ENCODE measurements around the gene TBCE.

Gene TBCE, protein sequence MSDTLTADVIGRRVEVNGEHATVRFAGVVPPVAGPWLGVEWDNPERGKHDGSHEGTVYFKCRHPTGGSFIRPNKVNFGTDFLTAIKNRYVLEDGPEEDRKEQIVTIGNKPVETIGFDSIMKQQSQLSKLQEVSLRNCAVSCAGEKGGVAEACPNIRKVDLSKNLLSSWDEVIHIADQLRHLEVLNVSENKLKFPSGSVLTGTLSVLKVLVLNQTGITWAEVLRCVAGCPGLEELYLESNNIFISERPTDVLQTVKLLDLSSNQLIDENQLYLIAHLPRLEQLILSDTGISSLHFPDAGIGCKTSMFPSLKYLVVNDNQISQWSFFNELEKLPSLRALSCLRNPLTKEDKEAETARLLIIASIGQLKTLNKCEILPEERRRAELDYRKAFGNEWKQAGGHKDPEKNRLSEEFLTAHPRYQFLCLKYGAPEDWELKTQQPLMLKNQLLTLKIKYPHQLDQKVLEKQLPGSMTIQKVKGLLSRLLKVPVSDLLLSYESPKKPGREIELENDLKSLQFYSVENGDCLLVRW

DNA sequence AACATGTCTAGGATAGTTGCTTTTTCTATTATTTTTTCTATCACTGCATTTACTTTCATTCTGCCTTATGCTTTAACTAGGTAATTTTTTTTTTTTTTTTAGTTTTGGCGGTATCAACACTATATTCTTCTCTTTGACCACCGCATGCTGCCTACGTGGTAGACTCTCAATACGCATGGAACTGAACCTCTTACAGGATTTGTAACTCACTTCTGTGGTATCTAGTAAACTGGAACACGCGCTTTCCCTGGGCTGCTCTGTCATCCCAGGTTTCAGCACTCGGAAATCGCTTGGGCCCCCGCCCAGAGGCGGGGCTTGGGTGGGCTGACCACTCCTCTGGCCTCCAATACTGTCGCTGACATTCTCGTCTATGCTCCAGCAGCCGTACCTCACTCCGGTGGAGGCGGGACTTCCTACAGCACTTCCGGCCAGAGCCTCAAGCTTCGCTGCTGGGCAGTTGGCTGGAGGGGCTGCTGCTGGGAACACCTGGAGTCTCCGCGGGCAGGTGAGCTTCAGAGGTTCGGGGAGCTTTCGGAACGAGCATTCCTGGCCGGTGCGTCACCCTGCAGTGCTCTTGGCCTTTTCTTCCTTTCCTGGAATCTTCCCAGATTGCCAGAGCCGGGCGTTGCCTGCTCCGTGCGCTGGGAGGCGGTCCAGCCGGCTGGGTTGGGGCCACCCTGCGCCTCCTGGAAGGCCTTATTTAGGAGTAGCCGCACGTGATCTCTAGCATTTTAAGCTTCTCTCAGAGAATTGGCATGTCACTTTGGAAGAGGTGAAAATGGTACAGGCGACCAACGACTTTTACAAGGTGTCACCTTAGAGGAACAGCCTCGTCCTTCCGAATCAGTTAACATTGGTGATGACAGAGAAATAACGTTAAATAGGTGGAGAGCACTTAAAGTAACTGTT, at the start of gene TBCE:
TSS of gene TBCE (plus strand) at position 428 of the 909 bp plus-strand sequence. CDS start 12,623 bp downstream, outside the sequence.
- DNase-seq (ENCODE audit: low spot score) = peak; percentile 99

DNA sequence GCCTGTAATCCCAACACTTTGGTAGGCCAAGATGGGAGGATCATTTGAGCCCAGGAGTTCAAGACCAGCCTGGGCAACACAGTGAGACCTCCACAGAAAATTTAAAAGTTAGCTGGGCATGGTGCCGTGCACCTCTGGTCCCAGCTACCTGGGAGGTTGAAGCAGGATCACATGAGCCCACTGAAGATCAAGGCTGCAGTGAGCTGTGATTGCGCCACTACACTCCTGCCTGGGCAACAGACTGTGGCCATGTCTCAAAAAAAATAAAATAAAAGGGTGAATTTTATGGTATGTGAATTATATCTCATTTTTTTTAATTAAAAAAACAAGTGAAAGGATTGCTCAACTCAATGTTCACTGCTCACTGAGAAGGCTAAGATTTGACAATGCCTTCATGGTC, 48.0 kb upstream of the TBCE start:
- no peak for DNase-seq (ENCODE audit: low spot score)

GRCh38 chr1:235320521-235321179, 46.6 kb upstream of the TBCE start:
- no peak for DNase-seq (ENCODE audit: low spot score)

DNA sequence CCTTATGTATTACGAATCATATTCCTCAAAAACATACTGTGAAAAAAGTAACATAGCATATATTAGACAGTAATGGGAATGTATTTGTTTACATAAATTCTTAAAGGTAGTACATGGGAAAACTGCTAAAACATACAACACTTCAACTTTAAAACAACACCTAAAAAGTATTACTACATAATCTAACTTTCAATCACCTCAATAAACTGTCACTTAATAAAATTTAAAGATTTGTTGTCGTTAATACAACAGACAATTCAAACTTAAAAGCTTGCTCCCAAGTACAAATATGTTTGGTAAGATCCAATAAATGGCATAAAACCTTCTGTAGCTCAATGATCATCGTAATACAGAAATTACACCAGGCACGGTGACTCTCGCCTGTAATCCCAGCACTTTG, 42.9 kb upstream of the TBCE start:
- no peak for DNase-seq (ENCODE audit: low spot score)

DNA sequence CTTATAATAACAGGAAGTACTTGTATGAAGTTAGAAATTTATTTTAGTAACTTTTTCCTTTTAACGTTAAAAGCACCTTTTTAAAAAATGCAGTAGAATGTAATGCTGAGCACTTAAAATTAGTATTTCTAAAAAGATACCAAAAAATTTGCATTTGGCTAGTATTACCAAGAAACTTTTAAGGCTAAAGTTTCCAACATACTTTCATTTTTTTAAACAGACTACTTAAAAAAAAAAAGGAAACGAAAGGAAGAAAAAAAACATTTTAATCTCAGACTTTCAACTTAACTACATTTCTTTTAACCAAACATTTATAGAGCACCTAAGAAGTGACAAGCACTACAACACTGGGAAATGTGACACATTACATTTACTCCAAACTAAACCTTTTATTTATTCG, 42.1 kb upstream of the TBCE start:
- DNase-seq (ENCODE audit: low spot score) = no peak

DNA sequence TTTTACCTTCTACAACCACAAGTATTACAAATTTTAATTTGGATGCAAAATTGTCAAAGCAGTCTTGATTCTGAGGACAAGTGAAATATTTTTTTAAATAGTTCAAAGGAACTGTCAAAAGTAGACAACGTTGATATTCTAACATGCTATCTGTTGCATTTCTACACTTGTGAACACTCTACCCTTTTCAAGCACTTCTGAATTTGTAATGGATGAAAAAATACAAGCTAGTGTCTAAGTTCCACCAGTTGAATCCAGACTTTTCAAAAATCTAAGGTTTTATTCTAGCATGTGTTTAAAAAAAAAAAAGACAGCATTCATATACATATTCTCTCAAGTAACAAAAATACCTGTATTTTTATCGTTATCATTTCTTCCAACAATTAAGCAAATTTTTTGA, 41.4 kb upstream of the TBCE start:
- no peak for DNase-seq (ENCODE audit: low spot score)

GRCh38 chr1:235326719-235327558, 40.3 kb upstream of the TBCE start:
- DNase-seq (ENCODE audit: low spot score) = peak; percentile 53

DNA sequence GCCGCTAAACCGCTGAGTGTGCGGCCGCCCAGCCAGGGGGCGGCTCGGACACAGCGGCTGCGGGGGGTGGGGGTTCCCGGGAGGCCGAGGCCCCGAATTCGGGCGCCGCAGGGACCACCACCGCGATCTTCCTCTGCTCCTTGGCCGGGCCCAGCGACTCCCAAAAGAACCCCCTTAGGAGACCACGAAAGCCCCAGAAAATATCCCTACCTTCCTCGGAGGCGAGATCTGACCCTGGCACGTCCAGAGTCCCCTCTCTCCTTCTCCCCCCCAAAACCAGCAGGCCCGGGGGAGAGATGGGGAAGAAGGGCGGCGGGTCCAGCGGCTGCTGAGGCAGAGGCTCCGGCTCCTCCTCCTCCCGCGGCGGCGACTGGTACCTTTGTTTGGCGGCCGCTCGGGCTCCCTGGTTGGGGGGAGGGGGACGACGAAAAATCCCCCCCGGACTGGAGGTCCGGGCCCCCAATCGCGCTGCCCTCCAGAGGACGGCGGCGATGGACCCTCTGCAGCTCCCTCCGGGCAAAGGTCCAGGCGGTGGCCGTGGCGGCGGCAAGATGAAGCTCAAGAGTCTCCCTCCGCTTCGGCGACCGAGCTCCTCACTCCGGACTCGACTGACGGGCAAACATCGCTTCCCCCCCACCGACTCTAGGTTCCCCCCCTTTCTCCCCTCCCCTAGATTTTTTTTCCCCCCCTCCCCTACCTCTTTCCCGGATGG, 39.5 kb upstream of the TBCE start, which contains the start of gene ARID4B:
TSS of gene ARID4B (minus strand) at position 621 of the 712 bp plus-strand sequence. CDS start 1,260 bp downstream, outside the sequence.
- DNase-seq (ENCODE audit: low spot score) = peak; percentile 62

DNA sequence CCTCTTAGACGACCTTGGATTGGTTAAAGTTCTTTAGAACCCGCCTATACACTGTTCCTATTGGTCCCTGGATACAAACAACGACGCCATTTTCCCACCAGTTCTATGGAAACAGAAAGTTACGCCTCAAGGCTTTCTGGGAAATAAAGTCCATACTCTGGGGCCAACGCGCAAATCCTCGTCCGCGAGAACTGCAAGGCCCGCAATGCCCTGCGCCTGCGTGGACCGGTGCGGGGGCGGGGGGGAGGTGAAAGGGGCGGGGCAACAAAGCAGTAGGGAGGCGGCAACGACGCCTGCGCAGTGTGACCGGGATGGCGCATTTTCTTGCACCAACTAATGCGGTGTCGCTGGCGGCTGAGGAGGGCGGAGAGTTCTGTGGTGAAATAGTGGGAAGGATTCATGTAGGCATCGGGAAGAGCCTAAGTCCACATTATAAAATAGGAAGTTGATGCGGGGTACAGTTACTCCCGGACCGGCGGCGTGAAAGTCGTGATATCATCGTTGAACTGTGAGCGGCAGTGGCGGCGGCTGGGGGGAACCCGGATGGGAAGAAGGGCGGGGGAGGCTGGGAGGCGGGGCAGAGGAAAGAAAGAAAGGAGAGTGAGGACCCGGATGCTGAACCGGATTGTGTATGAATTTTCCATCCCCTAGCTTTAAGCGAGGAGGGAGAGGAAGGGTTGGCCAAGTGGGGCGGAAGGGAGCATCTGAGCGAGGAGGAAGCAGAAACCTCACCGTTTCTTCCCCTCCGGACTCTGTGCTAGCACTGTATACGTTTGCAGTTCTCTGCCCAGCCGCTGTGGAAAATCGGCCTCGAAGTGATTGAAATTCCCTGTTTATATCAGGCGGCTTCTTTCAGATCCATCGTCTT, 38.7 kb upstream of the TBCE start, which contains the start of gene GGPS1:
TSS of gene GGPS1 (plus strand) at position 300 of the 868 bp plus-strand sequence. CDS start 6,695 bp downstream, outside the sequence.
- peak; percentile 99 for DNase-seq (ENCODE audit: low spot score)

DNA sequence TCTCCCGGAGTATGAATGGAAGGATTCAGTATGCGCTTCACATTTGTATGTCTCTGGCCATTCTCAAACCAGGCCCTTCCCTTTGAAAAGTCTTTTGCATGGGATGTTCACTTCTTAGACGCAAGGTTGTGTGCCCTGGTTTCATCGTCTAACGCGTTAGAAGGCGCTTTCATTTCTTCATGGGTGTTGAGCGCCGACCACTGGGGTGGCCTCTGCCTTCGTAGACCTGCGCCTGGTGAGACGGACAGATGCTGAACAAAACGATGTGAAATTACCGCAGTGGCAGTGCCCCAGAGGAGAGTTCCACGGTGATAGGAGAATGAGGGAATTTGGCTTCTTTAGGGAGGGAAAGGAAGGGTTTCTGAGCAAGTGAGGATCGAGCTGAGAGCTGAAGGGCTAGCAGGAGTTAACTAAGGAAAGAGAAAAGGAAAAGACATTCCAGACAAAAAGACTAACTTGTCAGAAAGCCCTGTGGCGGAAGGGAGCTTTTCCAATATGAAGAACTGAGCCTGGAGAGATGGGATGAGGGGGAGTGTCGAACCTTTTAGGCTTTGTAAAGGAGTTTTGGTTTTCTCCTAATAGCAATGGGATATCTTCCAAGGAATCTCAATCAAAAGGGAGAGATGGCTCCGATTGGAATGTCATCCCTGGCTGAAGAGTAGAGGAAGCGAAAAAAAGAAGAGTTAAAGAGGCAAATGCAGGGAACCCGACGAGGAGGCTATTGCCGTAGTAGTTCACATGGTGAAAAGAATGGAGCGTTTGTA, 37.9 kb upstream of the TBCE start:
- peak; percentile 21 for DNase-seq (ENCODE audit: low spot score)

GRCh38 chr1:235330918-235331285, 36.3 kb upstream of the TBCE start:
- DNase-seq (ENCODE audit: low spot score) = no peak

DNA sequence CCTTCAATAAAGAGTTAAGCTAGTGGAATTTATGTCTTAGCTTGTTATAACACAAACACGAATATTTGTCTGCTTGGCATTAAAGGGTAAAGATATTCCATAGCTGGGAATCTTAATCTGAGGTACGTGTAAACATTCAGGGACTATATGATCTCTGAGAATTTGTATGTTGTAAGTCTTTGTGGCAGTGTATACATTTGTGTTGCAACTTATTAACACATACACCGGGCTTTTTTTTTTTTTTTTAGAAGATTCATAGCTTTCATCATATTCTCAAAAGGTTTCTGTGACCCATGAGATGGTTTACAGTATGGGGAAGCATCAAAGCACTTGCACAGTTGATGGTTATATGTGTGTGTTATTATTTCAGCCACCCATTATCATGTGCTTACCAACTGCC, 35.8 kb upstream of the TBCE start:
- no peak for DNase-seq (ENCODE audit: low spot score)

DNA sequence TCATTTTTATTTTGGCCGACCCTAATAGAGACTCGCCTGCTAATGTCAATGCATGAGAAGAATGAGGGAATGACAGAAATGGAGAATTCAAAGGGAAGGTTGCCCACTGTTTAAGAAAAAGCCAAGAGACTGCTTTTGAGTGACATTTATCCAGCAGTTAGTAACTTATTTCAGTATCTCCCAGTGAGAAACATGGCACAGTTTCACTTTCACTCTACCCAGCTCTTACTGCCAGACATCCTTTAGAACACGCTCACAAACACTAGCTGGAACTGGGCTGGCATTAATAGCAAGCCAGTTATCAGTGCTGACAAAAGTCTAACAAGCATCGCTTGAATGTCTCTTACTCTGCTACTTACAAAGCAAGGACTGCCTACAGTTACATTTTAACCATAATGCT, 30.3 kb upstream of the TBCE start:
- no peak for DNase-seq (ENCODE audit: low spot score)

GRCh38 chr1:235339746-235340145, 27.5 kb upstream of the TBCE start:
- no peak for DNase-seq (ENCODE audit: low spot score)

DNA sequence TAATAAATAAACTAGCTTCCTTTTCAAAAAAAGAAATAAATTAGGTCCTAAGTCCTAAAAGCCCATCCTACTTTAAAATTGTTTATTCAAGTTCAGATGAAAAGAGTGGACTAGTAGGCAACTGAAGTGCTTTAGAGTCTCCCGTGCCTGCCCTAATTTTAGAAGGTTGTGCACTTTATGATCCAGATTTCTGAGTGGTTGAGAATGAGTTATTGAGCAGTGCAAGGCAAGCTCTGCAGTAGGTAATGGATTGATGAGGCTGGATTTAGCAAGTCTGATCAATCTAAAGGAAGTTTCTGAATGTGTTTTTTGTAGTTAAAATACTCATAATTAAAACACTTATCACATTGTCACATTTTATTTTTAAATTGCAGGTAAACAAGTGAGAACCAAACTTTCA, 25.9 kb upstream of the TBCE start:
- DNase-seq (ENCODE audit: low spot score) = no peak

- no peak for DNase-seq (ENCODE audit: low spot score)
Measured at GRCh38 chr1:235342039-235342438, 25.2 kb upstream of the TBCE start.

GRCh38 chr1:235342471-235342870, 24.8 kb upstream of the TBCE start:
- no peak for DNase-seq (ENCODE audit: low spot score)

DNA sequence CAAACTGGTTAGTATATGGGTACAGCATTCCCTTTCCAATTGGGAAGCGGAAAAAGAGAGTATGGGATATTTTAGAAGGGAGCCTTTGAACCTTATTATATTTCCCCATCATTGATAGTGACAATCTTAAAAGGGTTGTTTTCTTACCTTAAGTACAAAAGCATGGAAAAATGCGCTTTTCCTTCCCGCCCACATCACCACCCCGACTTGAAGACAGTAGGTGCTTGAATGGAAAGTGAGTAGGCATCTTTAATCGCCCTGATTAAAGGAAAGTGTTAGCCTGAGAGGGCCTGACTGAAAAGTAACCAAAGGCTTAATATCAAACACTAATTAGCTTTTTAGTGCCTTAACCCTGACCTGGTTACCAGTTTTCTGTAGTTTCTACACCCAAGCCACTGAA, 23.5 kb upstream of the TBCE start:
- DNase-seq (ENCODE audit: low spot score) = no peak

GRCh38 chr1:235351441-235351840, 15.8 kb upstream of the TBCE start:
- DNase-seq (ENCODE audit: low spot score) = no peak

Measured in AG20443 (cell line).